G401.6 (cell line): Measurements from ENCODE around the gene RIN1.

Experiments
- FAIRE-seq: peaks from 2 replicates; lab custom pipeline; 2012; peaks lifted over from hg19 to GRCh38; lab: Jason Lieb, UNC

Gene RIN1

GRCh38 chr11:66293777-66294625 is 42.2 kb downstream of the RIN1 start:
- no peak for FAIRE-seq

DNA sequence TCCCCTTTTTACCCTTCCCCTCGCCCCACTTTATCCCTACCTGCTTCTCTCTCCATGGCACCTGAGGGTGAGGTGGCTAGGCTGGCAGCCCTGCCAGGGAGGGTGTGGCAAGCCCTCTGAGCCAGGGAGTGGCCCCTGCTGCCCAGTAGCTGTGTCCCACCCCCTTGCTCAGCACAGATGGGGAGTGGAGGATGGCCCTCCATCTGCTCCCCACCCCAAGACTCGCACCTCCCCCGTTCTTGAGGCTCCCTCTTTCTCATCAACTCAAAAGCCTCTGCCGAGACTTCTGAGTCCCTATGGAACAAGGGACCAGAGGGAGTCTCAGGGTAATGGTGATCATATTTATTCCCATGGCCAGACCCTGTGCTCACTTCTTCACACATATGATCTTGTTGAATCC is 42.9 kb downstream of the RIN1 start:
- FAIRE-seq: no peak

- no peak for FAIRE-seq
These were observed 43.5 kb downstream of the RIN1 start for GRCh38 chr11:66292543-66293332.

DNA sequence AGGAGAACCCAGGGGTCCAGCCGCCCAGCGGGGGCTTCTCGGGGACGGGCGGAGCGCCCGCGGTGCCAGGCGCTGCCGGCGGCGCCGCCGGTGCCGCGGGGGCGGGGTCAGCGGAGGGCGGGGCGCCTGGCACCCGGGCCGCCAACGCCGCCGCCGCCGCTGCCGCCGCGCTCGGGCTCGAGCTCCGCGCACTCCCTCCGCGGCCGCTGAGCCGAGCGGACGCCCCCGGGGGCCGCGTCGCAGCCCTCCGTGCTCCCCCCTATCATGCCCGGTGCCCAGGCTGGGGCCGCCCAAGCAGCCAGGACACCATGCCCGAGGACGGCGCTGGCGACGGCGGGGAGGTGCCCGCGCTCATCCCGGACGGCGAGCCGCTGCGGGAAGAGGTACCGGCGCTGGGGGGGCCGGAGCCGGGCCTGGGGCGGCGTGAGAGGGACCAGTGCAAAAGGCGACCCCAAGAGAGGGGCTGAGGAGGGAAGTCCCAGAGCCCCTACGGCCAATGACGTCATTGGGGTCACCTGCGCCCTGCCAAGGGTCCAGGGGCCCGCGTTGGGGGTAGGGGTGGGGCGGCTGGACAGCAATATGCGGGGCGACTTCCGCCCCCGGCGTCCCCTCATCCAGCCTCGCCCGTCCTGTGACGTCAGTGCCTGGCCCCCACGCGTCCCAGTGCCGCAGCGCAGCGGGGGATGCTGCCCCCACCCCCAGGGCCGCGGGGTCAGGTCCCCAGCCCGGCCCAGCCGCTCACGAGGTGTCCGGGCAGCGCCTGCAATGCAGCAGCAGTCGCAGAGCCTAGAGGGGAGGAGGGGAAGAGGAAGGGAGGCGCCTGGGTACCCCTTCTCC is 44.3 kb downstream of the RIN1 start, which contains the start of gene TMEM151A:
TSS of gene TMEM151A (plus strand) at position 189 of the 837 bp plus-strand sequence. CDS start at position 309, 120 bp downstream.
- no peak for FAIRE-seq

GRCh38 chr11:66291303-66291705 is 44.9 kb downstream of the RIN1 start:
- FAIRE-seq: no peak

- FAIRE-seq: no peak
These were observed 46.0 kb downstream of the RIN1 start for GRCh38 chr11:66290330-66290621.

DNA sequence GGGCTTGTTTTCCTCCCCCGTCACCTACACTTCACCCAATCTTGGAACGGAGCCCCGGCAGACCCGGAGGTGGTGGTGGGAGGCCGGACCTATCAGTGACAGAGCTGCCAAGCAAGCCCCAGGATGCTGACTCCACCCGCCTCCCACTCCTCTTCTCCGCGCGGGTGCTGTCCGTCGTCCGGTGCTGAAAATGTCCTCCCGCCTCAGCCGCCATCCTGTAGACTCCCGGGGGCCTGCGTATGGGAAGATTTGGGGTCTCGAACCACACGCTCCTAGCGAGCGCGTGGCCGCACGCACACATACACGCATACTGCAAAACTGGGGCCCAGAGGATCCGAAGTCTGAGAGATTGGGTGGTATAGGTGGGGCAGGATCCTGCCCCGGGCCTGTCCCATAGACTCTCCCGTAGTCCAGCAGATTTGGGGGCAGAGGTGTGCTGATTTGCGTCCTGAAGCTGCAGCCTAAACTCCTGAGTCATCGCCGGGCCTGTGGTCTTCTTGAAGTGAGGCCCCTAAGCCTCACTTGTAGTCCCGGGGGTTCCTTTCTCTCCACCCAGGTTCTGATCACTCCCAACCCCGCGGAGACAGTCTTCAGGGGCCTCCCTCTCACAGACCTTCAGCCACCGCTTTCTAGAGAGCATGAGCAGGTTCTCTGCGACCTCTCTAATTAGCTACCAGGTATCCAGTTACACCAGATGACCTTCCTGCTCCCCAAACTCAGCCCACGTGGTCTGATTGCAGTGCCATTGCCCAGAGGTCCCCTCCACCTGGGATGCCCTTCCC is 46.5 kb downstream of the RIN1 start:
- no peak for FAIRE-seq

DNA sequence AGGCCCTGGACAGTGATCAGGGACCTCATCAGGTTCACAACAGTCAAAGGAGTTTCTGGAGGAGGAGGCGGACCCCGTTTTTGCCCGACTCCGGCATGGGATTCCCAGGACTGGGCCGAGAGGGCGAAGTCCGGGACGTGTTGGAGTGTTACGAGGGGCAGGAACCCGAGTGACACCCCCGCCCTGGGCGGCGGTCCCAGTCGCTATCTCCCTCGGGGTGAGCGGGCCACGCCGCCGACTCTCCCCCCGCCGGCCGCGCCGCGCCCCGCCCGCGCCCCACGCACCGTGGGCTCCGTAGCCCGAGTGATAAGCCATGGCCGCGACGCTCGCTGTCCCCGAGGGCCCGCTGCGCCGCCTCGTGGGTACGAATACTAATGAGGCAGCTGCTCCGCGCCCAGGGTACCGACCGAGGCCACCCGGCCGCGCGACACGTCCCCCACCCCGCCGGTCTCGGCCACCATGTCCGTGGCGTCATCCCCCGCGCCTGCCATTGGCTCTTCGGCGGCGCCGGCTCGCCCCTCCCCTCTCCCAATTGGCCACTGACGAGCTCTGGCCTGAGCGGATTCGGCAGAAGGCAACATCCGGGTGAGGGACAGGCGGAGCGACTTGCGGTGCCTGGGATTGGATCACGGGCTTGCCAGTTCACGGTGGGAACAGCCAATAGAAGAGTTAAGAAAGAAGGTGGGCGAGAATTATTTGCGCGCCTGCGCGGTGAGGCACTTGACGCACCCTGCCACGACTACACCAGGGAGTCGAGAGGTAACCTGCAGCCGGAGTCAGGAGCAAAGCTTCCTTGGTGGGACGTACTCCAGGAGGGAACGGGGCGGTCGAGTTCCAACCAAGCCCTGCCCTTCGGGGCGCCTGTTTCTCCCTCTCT is 47.3 kb downstream of the RIN1 start, which contains the start of gene YIF1A:
TSS of gene YIF1A (minus strand) at position 473 of the 877 bp plus-strand sequence. CDS start at position 315, 158 bp downstream.
- peak; percentile 99 for FAIRE-seq

DNA sequence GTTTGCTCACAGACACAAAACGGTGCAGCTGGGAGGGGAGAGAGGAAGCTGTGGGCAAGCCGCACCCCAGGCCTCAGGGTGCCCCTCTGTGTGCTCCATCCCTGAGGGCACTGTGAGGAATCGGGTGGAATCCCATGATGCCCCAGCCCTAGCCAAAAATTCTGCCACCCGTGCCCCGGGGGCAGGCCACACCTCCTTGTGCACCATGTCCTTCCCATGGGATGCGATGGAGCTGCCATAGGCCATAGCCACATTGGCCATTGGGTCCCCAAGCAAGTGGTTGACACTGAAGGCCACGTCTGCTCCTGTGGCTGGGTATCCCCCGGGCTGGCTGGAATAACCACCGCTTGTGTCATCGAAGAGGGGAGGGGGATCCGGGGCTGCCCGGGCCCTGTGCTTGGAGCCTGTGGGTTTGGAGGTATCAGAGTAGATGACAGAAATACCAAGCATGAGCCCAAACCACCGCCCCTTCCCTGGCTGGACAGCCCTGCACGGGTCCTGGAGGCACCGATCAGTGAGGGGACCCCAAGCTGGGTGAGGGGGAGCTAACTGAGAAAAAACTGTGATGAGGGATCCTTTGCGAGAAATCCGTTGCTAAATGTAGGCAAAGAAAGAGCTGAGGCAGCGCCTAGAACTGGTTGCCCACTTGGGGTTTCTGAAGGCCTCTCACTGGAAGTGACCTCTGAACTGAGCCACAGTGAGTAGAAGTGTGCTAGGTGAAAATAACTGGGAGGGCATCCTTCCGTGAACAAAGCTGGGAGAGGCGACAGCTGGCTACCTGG is 48.2 kb downstream of the RIN1 start:
- FAIRE-seq: no peak

- no peak for FAIRE-seq
These were observed 48.9 kb downstream of the RIN1 start for GRCh38 chr11:66287211-66287888.

GRCh38 chr11:66286699-66287098 is 49.5 kb downstream of the RIN1 start:
- no peak for FAIRE-seq

DNA sequence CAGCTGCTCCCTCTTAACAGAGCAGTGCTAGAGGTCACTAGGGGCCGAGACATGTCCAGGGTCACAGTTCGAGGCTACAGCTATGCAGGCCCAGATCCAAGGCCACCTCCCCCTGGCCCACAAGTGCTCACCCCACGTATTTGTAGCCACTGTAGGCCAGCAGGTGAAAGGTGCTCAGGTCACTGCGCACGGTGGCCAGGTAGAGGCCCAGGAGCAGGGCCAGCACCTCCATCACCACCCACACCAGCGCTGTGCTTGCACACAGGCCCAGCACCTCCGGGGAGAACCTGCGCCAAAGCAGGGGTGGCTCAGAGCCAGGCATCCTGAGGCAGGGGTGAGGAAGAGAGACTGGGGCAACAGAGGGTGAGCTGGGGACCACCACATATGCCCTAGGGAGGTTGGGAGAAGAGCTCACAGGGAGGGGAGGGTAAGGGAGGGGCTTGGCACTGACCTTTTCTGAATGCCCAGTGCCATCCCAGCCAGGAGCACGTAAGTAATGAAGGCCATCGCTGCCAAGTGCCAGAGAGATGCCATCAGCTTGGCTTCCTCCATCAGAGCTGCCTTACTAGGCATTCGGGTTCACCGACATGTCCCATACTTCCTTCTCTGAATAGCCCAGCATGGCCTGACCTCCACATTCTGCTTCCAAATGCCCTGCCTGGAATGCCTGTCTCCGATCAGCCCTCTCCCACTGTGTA is 50.8 kb downstream of the RIN1 start:
- no peak for FAIRE-seq

- no peak for FAIRE-seq
These were observed 51.6 kb downstream of the RIN1 start for GRCh38 chr11:66284526-66285078.

DNA sequence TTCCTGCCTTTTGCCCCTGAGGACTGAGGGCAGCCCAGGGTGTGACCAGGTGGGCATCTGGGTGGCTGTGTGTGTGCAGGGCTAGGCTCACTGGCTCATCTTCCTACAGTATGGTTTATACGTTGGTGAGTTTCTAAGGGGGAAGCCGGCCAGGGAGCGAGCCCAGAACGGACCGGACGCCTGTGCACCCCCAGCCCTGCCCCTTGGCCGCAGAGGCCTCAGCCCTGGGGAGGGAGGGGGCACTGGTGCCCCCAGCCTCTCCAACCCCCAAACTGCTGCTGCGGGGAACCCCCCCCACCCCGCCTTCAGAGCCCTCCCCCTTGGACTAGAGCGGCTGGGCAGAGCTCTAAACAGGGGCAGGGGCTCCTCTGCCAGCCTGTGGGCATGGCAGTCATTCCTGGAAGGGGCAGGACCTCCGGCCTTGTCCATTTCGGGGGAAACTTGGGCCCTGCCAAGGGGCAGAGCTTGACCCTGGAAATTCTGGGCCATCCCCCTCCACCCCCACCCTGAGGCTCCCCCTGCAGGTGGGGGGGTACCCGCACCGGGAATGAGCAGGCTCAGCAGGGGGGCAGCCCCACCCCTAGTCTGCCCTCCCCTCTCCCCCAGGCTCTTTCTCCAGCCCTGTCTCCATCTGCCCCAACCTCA is 52.7 kb downstream of the RIN1 start:
- FAIRE-seq: no peak

DNA sequence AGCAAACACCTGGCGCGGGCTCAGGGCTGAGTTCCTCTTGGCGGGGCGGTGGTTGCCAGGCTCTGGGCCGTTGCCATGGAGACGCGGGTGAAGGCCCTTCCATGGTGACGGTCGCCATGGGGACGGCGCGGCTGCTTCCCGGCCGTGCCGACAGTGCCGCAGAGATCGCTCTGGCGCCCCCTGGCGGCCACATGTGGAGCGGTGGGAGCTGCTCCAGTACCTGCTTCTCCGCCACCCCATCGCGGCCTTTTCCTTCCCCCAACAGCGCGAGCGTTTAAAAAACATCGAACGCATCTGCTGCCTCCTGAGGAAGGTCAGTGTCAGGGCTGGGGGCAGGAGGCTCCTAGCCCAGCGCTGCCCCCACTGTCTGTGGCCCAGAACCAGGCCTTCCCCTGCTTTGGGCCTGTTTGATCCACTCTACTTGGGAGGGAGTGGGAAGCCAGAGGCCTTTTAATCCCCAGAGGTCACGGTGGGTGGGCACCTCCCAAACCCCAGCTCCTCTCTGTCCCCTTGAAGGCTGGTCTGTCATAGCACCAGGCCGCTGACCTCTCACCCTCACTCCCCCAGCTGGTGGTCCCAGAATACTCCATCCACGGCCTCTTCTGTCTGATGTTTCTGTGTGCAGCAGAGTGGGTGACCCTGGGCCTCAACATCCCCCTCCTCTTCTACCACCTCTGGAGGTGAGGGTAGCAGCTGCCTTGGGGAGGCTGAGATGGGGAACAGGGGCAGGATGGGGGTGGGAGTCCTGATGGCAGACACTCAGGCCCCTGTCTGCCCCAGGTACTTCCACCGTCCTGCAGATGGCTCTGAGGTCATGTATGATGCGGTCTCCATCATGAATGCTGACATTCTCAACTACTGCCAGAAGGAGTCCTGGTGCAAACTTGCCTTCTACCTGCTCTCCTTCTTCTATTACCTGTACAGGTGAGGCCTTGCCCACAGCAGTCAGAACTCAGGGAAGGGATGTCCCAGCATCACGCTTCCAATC is 53.5 kb downstream of the RIN1 start:
- peak; percentile 83 for FAIRE-seq
